DOHH2 (cell line): ENCODE data around the gene FNDC3B.

Experiments
- H3F3A ChIP-seq: fragments of 200-600 bp; sonication (generic), shearing (Covaris generic); 2 replicates; pipeline ENCODE4 v1.6.0; 2016; ENCODE audit warnings: antibody characterized with exemption, mild to moderate bottlenecking; ENCODE audit not compliant: control insufficient read depth, insufficient read depth
- H3K27ac ChIP-seq: fragments of 200-600 bp; sonication (generic); 2 replicates; pipeline ENCODE4 v1.5.1; 2014; ENCODE audit warnings: low read depth, mild to moderate bottlenecking, low read length, moderate library complexity
- H3K27me3 ChIP-seq: fragments of 200-600 bp; sonication (generic); 2 replicates; pipeline ENCODE4 v1.6.1; 2014; ENCODE audit warnings: mild to moderate bottlenecking, low read length, mixed read lengths; ENCODE audit not compliant: control insufficient read depth
- H3K36me3 ChIP-seq: fragments of 200-600 bp; sonication (generic); 2 replicates; pipeline ENCODE4 v1.6.1; 2014; ENCODE audit warnings: mild to moderate bottlenecking, low read length, moderate library complexity, mixed read lengths; ENCODE audit not compliant: control insufficient read depth
- H3K4me1 ChIP-seq: fragments of 200-600 bp; sonication (generic); 2 replicates; pipeline ENCODE4 v1.6.1; 2014; ENCODE audit warnings: mild to moderate bottlenecking, low read length, mixed read lengths; ENCODE audit not compliant: control insufficient read depth
- H3K4me2 ChIP-seq: fragments of 200-600 bp; sonication (generic); 2 replicates; pipeline ENCODE4 v1.6.0; 2014; ENCODE audit warnings: mild to moderate bottlenecking, low read length, moderate library complexity
- H3K4me3 ChIP-seq: fragments of 200-600 bp; sonication (generic); 2 replicates; pipeline ENCODE4 v1.5.1; 2014; ENCODE audit warnings: mild to moderate bottlenecking, low read length, mixed read lengths
- H3K79me2 ChIP-seq: fragments of 200-600 bp; sonication (generic); 2 replicates; pipeline ENCODE4 v1.6.1; 2014; ENCODE audit warnings: mild to moderate bottlenecking, low read length, mixed read lengths; ENCODE audit not compliant: control insufficient read depth
- H3K9me2 ChIP-seq: fragments of 200-600 bp; sonication (generic); replicated peaks from 2 replicates; pipeline ENCODE4 v1.6.1; 2014; ENCODE audit warnings: mild to moderate bottlenecking, low read length, mixed read lengths; ENCODE audit not compliant: control insufficient read depth
- H3K9me3 ChIP-seq: fragments of 200-600 bp; sonication (generic); 2 replicates; pipeline ENCODE4 v1.6.1; 2014; ENCODE audit warnings: antibody characterized with exemption, low read length, mixed read lengths; ENCODE audit not compliant: control insufficient read depth, insufficient read depth
- H4K20me1 ChIP-seq: fragments of 200-600 bp; sonication (generic); 2 replicates; pipeline ENCODE4 v1.6.0; 2014; ENCODE audit warnings: low read depth, mild to moderate bottlenecking, antibody characterized with exemption, low read length, moderate library complexity; ENCODE audit not compliant: control insufficient read depth, insufficient read depth
- CTCF ChIP-seq: fragments of 200-600 bp; sonication (generic); IDR thresholded peaks from one replicate; pipeline ENCODE4 v1.5.1; 2014; ENCODE audit warnings: antibody characterized with exemption, mild to moderate bottlenecking, low read depth, low read length; ENCODE audit not compliant: poor library complexity, severe bottlenecking
- EZH2phosphoT487 ChIP-seq: fragments of 200-600 bp; sonication (generic); IDR thresholded peaks from 2 replicates; pipeline ENCODE4 v1.6.1; 2017; ENCODE audit warnings: borderline replicate concordance, mild to moderate bottlenecking, antibody characterized with exemption, low read length, moderate library complexity, mixed read lengths

FNDC3B gene

DNA sequence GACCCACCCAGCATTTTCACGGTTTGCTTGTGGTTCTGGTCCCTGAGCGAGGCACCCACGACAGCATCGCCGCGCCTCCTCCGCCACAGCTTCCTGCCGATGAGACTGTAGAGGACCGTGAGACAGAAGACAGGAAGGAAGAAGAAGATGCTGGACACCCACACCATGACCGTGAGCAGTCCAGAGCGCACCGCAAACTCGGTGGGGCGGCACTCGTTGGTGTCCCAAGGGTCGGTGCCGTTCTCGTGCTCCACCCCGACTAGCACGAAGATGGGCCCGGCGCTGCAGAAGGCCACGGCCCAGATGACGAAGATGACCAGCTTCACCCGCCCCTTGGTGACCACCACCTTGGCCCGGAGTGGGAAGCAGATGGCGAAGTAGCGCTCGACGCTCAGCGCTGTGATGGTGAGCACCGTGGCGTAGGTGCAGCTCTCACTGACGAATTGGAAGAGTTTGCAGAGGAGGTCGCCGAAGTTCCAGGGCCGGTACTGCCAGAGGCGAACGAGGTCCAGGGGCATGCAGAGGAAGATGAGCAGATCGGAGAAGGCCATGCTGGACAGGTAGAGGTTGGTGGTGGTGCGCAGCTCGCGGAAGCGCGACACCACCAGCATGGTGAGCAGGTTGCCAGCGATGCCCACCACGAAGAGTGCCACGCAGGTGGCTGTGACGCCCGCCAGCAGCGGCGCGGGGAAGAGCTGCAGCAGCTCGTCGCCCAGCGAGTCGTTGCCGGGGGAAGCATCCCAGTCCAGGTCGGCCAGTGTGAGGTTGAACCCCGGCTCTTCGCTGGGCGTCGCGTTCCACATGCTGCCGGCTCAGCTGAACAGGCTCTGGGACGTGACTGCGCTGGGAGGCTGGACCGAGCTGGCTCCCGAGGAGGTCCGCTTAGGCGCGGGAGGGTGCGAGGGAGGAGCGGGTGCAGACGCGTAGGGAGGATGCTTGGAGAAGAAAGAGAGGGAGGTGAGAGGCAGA lies 408.5 kb downstream of the FNDC3B start, which contains the start of gene GHSR:
Gene GHSR (minus strand): TSS at position 846 of the 969 bp plus-strand sequence. CDS start 43 bp downstream, at position 803.
- Histone ChIP-seq H3K27ac (no peak within 1 kb of the TSS), H3K4me1 (no peaks in the 10 kb centered on the region), H3K9me2 (no peaks in the 10 kb centered on the region), H4K20me1 (no peaks in the 10 kb centered on the region), H3K36me3 (no peaks in the 10 kb centered on the region), H3F3A (no peaks in the 10 kb centered on the region), H3K4me3 (no peak within 1 kb of the TSS), H3K79me2 (no peaks in the 10 kb centered on the region), H3K4me2 (no peak within 1 kb of the TSS), H3K9me3 (peaks cover 6% of the 10 kb centered on the region; the same call in 1 of the 2 replicates), H3K27me3 (no peaks in the 10 kb centered on the region)
- TF ChIP-seq EZH2phosphoT487 (no peak), CTCF (no peak)

- Histone ChIP-seq H3K27me3 (no peaks in the 10 kb centered on the region), H3K4me1 (no peaks in the 10 kb centered on the region), H3F3A (no peaks in the 10 kb centered on the region), H3K9me2 (no peaks in the 10 kb centered on the region), H3K4me3 (no peak overlapping the region), H4K20me1 (no peaks in the 10 kb centered on the region), H3K79me2 (no peaks in the 10 kb centered on the region), H3K4me2 (no peak overlapping the region), H3K9me3 (peaks cover 6% of the 10 kb centered on the region; the same call in 1 of the 2 replicates), H3K27ac (no peak overlapping the region), H3K36me3 (no peaks in the 10 kb centered on the region)
- TF ChIP-seq CTCF (no peak), EZH2phosphoT487 (no peak)
These were observed 409.5 kb downstream of the FNDC3B start for GRCh38 chr3:172448661-172449465.

GRCh38 chr3:172449466-172450149 lies 410.2 kb downstream of the FNDC3B start:
- Histone ChIP-seq H3K79me2 (no peaks in the 10 kb centered on the region), H4K20me1 (no peaks in the 10 kb centered on the region), H3K9me2 (no peaks in the 10 kb centered on the region), H3K27ac (no peak overlapping the region), H3K4me2 (no peak overlapping the region), H3K27me3 (no peaks in the 10 kb centered on the region), H3F3A (no peaks in the 10 kb centered on the region), H3K4me3 (no peak overlapping the region), H3K9me3 (peaks cover 6% of the 10 kb centered on the region; the same call in 1 of the 2 replicates), H3K4me1 (no peaks in the 10 kb centered on the region), H3K36me3 (no peaks in the 10 kb centered on the region)
- TF ChIP-seq CTCF, result no peak
- no peak for TF ChIP-seq EZH2phosphoT487
